CD4-positive, alpha-beta T cell treated with Interleukin-6 at 100 ng/mL for 8 hours (primary cell): ENCODE measurements around the gene PPDPF.
"Not testable (repeated sequence)": the region's sequence is repeated elsewhere in the genome, so short reads cannot be mapped to it uniquely, and the experiment has no call there.

Experiments used
- DNase-seq: peaks from one replicate; pipeline ENCODE4 v3.0.0-alpha.2; 2020; ENCODE audit warnings: mixed read lengths, low spot score

PPDPF gene

DNA sequence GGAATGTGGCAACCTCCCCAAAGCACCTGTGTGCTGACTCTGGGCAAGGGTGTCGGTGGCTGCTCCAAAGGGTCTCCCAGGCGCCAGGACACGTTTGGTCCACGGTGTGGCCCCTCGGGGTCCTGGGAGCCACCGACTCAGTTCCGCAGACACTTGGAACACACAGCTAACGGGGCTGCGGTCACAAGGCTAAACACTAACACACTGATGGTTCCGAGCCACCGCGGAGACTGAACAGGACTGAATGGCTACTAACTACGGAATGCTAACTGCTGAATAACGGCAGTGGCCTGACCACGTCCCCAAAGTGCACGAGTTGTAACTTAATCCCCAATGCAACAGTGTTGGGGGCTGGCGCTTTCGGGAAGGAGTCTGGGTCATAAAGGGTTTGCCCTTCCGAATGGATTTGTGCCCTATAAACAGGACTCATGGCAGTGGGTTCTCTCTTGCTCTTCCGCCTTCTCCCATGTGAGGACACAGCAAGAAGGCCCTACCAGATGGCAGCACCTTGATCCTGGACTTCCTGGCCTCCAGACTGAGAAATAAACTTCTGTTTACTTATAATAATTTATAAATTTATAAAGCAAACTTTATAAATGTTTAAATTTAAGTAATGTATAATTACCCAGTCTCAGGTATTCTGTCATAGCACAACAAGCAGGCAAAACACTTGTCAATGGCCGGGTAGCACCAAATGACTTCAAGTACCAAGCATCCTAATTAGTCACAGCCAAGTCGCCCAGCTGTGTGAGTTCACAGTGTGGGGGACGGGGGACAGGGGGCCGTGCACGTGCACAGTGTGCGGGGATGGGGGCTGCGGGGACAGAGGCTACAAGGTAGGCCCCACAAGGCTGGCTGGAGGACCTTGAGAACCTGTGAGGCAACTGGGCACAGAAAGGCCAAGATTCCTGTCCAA lies 19.4 kb upstream of the PPDPF start:
- DNase-seq, result no peak

DNA sequence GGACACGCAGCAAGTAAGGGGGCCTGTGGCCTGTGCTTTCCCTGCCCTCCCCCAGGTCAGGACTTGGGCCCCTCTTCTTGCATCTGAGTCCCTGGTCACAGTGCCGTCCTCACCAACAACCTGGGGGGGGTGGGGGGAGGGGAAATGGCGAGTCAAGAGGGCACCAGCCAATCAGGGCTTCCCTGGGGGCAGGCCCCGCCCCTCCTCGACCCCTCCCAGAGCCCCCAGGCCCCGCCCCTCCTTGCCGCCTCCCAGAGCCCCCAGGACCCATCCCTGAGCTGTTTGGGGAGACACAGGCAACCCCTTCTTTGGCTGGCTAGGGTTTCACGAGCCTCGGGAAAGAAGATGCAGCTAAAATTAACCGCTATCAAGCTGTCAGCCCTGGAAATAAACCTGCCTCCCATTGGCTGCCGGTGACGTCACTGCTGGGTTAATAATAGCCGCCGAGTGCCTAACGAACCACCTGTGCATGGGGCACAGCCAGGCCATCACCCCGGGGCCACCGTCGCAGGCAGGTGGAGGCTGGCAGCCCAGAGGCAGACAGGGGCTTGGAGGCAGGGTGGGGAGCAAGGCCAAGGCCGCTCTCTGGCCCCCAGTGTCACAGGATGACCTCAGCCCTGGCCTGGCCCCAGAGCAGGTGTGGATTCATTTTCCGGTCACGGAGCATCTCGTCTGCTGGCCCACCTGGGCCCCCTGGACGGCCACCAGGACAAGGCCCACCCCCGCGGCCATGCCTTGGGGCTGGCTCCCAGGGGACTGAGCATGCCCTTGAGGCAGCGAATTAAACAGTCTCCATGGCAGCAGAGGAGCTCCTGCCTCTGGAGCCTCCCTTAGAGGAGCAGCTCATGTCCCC lies 18.5 kb upstream of the PPDPF start:
- DNase-seq, result no peak

DNA sequence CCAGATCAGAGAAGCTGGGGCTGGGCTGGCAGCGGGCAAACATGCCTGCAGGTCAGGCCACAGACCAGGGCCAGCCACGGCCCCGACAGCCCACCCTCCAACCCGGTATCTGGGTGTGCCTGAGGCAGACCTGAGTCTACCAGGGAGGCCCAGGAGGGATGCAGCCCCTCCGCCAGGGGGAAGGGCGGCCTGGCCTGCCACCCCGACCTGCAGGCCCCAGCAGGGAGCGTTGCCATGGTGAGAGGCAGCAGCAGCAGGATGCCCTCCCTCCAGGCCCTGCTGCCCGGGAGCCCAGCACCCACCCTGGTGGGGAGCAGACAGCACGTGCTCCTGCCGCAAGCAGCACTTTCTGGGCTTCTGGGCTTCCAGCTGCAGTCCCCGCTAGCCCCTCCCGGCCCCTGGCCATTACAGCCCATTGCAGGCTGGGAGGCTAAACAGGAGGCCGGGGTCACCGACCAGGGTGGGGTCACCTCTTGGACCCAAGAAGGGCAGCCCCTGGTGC lies 17.8 kb upstream of the PPDPF start:
- no peak for DNase-seq

DNA sequence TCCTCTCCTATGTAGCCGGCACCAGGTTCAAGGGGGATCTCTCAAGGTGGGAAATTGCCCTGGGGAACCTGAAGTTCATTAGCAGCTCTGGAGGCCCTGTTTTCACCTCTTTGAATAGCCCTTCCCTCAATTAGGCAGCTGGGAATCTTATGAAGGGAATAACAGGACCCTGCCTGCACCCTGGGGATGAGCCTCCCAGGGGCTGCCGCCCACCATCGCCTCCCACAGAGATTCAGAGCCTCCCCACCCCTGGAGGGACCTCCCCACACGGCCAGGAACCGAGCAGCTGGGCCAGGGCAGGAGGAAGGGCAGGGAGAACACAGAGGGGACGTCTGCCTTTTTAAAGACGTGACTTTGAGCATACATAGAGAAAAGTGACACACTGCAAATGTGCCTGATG lies 17.0 kb upstream of the PPDPF start:
- no peak for DNase-seq

DNA sequence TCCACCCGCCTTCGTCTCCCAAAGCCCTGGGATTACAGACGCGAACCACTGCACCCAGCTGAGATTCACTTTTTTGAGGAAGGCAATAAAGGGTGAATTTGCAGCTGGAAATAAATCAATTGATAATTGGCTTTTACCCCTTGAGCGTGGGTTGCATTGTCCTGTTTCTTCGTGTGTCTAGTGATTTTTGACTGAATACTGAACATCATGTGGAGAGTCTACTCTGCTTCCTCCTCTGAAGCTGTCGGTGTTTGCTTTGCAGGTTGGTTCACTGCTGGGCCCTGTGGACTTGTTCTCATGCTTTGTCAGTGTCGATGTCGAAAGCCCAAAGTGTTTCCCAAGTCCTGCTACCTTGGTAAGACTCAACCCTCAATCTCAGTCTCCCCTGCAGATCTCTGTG lies 15.9 kb upstream of the PPDPF start:
- no peak for DNase-seq

DNA sequence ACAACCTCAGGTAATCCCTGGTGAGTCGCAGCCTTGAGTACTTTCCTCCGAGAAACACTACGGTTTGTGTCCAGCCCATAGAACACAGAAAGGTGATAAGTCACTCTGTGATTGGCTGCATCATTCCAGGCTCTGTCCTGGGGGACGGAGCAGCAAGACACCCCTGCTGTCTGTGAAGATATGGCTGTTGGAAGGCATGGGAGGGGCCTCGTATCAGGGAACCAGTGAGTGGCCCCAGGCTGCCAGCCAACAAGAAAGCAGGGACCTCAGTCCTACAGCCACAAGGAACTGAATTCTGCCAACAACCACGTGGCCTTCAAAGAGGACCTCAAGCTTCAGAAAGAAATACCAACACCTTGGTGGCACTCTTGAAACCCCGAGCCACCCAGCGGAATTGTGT lies 15.3 kb upstream of the PPDPF start:
- DNase-seq, result no peak

DNA sequence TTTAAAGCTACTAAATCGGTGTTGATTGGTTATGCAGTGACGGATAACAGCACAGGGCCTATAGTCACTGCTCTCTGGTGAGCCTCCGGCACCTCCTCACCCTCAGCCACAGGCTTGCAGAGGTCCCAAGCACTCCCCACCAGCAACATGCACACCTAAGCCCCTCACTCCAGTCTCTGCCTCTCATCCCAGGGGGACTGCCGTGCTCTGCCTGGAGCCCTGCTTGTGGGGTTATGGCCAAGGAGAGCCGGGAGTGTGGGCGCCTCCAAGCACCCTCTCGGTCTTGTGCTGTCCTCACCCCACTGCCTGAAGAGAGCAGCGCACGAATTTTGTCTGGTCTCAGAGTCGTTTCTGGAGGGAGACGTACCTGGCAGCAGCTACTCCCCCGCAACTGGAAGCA lies 14.8 kb upstream of the PPDPF start:
- no peak for DNase-seq

DNA sequence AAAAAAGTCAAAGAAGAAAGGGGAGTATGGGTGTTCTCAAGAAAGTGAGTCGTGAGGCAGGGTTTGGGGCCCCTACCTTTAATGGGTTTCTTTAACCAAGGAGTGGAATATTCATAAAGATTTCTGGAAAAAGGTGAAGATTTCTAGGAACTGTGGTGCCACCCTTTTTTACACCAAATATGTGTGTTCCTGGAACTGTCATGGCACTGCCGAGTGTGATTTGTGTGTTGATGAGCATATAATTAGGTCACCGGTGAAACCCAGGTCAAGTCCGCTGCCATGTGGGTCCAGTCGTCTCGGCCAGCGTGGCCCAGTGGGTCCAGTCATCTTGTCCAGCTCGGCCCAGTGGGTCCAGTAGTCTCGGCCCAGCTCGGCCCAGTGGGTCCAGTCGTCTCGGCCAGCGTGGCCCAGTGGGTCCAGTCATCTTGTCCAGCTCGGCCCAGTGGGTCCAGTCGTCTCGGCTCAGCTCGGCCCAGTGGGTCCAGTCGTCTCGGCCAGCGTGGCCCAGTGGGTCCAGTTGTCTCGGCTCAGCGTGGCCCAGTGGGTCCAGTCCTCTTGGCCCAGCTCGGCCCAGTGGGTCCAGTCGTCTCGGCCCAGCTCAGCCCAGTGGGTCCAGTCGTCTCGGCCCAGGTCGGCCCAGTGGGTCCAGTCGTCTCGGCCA lies 13.4 kb upstream of the PPDPF start:
- DNase-seq, result no peak

DNA sequence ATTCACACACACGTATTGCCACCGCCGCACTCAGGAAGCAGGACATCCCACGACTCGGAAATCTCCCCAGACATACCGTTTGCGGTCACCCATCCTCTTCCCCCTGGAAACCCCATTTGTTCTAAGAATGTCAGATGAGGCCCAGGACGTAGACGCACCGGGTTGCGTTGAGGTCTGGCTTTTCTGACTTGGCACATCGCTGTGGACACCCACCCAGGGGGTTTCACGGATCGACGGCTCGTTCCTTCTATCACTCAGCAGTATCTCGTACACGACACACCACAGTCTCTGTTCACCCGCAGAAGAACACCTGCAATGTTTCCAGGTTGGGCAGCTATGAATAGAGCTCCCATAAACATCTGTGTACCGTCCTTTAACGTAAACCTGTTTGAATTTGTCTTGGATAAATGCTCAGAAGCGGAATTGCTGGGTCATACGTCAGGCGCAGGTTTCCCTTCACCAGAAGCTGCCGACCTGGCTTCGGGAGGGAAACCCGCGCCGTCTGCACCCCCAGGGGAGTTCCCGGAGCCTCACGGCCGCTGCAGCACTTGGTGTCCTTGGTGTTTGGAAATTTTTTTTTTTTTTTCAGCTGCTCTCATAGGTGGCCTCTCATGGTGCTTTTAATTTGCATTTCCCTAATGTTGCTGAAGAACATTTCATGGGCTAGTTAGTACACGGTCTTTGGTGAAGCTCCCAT lies 12.3 kb upstream of the PPDPF start:
- DNase-seq, result no peak

DNA sequence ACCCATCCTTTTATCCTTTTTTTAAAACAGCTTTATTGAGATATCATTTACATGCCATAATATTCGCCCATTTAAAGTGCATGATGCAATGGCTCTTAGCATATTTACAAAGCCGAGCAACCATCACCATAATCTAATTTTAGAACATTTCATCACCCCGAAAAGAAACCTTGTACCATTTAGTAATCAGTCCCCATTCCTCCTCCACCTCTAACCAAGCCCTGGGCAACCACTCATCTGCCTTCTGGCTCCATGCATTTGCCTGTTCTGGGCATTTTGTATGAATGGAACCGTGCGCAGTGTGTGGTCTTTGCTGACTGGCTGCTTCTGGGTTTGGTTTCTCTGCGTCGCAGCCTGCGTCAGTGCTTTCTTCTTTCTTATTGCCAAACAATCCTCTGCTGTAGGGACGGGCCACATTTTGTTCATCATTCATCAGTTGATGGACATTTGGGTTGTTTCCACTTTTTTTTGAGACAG lies 11.4 kb upstream of the PPDPF start:
- no peak for DNase-seq

DNA sequence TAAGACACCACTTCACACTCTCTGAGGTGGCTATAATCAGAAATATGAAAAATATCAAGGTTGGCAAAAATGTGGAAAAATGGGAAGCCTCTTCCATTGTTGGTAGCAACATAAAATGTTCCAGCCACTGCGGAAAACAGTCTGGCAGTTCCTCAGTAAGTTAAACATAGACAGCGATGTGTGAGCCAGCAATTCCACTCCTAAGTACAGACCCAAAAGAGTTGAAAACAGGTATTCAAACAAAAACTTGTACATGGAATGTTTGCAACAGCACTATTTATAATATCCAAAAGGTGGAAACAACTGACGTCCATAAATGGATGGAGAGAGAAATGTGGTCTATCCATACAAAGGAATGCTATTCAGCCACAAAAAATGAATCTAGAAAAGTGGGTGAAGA lies 7.4 kb upstream of the PPDPF start:
- no peak for DNase-seq

DNA sequence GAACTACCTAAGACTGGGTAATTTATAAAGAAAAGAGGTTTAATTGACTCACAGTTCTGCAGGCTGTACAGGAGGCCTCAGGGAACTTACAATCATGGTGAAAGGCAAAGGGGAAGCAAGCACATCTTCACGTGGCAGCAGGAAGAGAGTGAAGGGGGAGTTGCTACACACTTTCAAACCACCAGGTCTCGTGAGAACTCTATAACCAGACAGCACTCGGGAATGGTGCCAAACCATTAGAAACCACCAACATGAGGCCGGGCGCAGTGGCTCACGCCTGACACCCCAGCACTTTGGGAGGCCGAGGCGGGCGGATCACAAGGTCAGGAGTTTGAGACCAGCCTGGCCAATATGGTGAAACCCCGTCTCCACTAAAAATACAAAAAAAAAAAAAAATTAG lies 6.0 kb upstream of the PPDPF start:
- DNase-seq, result not testable (repeated sequence)

DNA sequence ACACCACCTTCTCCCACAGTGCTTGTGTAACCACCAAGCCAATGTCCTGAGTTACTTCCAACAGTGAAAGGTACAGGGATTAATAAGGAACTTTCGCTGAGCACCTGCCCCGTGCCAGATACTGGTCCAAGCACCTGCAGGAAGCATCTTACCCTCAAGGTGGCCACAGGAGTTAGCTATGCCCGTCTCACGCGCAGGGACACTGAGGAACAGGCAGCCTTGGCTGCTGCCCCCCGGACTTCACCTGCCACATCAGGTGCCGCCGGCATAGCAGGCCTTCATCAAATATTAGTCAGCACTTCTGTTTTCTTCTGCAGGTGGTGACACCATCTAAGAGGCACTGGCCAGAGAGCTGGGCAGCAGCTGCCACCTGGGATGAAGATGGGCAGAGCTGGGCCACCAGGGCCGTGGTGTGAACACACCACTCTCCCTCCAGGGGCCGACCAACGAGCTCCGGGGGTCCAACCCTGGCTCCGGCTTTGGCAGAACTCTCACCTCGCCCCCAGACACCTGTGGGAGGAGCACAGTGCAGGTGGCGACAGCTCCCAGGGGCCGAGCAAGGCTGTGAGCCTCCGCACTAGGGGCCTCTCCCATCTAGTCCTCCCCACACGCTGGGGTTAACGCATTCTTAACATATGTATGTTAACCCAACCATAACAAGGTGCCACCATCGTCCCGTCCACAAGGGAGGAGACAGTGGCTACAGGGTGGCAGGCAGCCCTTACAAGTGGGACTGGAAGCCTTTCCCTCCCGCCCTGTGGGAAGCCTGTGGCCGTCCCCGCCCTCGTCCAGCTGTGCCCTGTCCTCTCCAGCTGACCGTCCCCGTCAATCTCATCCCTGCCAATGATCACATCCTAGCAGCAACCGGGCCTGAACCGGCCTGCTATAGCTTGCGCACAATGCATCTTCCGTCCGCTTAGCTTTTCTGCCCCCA lies 2.9 kb upstream of the PPDPF start:
- no peak for DNase-seq

DNA sequence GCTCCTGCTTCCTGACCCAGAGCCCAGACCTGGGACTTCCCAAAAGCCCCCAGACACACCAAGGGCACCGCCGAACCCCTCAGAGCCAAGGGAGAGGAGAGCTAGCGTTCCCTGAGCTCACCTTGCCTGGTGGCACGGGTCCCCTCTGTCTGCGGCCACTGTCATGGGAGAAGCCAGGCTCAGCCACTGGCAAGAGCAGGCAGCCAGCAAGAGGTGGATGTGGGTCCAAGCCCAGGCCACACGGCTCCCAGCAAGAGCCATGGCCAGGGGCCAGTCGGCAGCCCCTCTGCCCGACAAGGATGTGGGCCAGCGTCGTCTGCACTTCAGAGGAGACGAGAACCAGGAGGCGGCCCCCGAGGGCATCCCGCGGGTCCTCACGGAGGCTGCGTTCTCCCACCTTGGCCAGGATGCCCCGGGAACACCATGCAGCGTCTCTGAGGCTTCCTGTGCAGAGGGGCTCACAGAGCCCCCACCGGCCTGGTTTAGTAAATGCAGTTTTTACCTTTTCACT lies 2.2 kb upstream of the PPDPF start:
- DNase-seq, result no peak

DNA sequence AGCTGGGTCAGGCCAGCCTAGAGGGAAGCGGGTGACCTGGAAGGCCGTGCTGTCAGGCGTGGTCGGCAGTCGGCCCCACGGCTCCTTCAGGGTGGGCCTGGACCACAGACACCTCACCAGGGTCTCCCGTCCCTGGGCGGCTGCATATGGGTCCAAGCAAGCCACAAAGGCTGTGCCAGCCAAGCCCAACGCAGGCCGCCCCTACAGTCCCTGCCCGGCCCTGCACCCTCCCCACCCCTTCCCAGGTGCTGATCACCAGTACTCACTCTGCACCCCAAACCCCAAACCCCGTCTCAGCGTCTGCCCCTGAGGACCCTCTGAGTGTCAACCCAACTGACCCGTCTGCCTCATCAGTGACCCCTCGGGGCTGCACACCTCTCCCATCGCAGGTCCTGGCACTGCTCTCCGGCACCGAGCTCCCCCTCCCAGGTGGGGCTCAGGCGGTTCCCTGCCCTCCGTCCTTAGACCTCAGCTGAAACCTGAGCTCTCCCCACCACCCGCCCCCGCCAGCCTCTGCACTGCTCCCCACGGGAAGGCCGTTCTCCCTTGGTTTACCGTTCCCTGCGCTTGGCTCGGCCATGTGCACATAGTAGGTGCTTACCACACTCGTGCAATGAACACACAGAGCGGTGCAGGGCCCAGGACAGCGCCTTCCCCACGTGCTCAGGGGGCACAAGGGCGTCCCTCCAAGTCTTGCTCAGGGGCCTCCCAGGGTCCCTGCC lies 1.5 kb upstream of the PPDPF start:
- no peak for DNase-seq

DNA sequence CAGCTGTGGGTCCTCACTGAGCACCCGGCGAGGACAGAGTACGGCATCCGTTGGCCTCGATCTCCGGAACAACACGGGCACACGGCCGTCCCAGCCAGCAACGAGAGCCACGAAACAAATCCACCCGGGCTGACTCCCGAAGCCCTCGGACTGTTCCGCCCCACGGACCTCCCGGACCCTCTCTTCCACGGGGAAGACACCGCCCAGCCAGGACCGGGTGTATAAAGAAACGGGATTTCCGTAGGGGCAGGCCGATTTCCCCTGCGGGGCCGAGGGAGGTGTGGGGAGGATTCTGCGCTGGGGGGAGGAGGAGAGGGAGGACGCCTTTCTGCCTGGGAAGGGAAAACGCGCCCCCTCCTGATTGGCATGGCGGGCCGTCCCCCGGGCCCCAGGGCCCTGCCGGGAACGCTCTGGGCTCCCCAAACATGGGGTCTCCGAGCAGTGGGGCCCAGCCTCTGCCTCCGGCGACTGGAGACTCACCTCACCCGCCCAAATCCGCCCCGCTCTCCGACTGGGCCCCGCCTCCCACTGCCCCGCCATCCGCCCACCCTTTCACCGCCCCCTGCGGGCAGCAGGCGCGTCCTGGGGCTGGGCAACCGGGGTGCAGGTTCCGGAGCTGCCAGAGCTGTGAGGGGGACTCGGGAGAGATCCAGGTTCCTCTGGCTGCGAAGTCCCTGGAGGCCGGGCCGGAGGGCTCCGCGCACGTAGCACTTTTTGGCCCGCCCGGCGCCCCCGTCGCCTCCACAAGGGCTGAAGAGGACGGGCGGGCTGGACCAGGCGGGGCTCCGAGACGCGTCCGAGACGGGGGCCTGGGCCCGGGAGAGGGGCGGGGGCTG lies 679 bp upstream of the PPDPF start:
- peak; percentile 63 for DNase-seq

DNA sequence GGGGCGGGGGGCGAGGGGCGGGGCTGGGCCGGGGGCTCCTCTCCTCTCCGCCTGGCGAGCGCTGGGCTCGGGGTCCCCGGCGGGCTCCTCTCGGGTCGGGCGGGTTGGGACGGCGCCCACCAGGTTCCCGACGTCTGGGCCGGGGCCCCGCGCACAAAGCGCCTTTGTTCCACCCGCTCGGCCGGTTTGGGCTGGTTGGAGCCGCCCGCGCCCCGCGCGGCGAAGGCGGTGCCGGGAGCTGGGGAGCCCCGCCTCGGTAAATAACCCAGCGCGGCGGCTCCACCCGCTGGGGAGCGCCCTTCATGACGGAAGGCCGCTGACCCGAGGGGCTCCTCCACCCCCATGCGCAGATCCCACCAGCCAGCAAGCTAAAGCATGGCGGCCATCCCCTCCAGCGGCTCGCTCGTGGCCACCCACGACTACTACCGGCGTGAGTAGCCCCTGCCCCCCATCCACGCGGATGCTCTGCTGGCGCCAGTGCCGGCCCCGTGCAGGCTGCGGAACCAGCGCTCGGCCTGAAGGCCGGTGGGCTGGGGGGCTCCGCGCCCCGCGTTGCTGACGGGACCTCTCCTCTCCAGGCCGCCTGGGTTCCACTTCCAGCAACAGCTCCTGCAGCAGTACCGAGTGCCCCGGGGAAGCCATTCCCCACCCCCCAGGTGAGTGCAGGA lies 503 bp downstream of the PPDPF start:
- DNase-seq, result peak; percentile 65

DNA sequence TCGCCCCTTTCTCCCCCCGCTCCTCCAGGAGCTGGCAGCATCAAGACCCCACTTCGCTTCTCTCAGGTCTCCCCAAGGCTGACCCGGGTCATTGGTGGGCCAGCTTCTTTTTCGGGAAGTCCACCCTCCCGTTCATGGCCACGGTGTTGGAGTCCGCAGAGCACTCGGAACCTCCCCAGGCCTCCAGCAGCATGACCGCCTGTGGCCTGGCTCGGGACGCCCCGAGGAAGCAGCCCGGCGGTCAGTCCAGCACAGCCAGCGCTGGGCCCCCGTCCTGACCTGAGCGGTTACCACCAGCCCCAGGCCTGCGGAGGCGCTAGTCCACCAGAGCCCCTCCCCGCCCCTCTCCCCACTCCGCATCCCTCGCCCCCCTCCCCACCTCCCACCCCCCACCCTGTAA lies 1.0 kb downstream of the PPDPF start:
- no peak for DNase-seq
